Sigmoid colon (tissue), 7 donors: Measurements from ENCODE around the gene SSTR1. TPM values are rescaled to one million over a fixed set of nuclear protein-coding genes. Genes with fewer than 3 reads are reported as not detected.
A peak's percentile ranks its signal among the peaks of the same experiment; 100 is the strongest.

ENCODE experiments used
- DNase-seq: peaks from one replicate; pipeline ENCODE4 v3.0.0-alpha.2; 2019
- H3K27ac ChIP-seq, 4 donors: fragments of 200-600 bp; sonication (generic); one replicate each; pipeline ENCODE4 v1.5.1; 2016 to 2019; ENCODE audit warnings: mild to moderate bottlenecking in 1 of 4
- H3K27me3 ChIP-seq, 3 donors: fragments of 200-600 bp; sonication (generic); one replicate each; pipeline ENCODE4 v1.5.1; 2019; ENCODE audit warnings: mild to moderate bottlenecking in 1 of 3
- H3K36me3 ChIP-seq, 4 donors: fragments of 200-600 bp; sonication (generic); one replicate each; pipeline ENCODE4 v1.5.1; 2016 to 2019
- H3K4me1 ChIP-seq, 4 donors: fragments of 200-600 bp; sonication (generic); one replicate each; pipeline ENCODE4 v1.5.1; 2017 to 2019
- H3K4me3 ChIP-seq, 4 donors: fragments of 200-600 bp; sonication (generic); one replicate each; pipeline ENCODE4 v1.5.1; 2017 to 2019; ENCODE audit warnings: mild to moderate bottlenecking in 2 of 4, moderate library complexity in 1 of 4
- H3K9me3 ChIP-seq, 4 donors: fragments of 200-600 bp in 3 of 4; sonication (generic) in 3 of 4; one replicate each; pipeline versions ENCODE4 v1.5.1 to v1.6.1; 2013 to 2019
- EP300 ChIP-seq, 4 donors: sonication (generic); formaldehyde crosslinking; IDR thresholded peaks; one replicate each; pipeline ENCODE4 v1.6.1; 2017; ENCODE audit warnings: antibody characterized with exemption in 4 of 4
- POLR2A ChIP-seq, 2 donors: fragments of 450-650 bp; IDR thresholded peaks; one replicate each; pipeline ENCODE4 v1.6.1; 2016; ENCODE audit warnings: antibody characterized with exemption in 2 of 2, mild to moderate bottlenecking in 2 of 2, moderate library complexity in 2 of 2
- POLR2AphosphoS5 ChIP-seq, 4 donors: sonication (generic); formaldehyde crosslinking; IDR thresholded peaks; one replicate each; pipeline ENCODE4 v1.6.1; 2017; ENCODE audit warnings: antibody characterized with exemption in 4 of 4
- WGBS, 2 donors: extraction: QIAGEN DNeasy Blood & Tissue Kit; methylation state at CpG; one replicate each; pipeline ENCODE4 v1.1.7; 2013; 5-methylcytosine and 5-hydroxymethylcytosine counted together
- intact Hi-C: fragments of 100-400 bp; cut with DNase I; formaldehyde crosslinking; loops from one replicate; pipeline ENCODE4 v1.15.1; 2023
- polyA plus RNA-seq, 3 donors: library from polyadenylated mRNA; stranded (reverse); fragments of 200-250 nt; gene quantifications; one replicate each; pipeline ENCODE4 v1.2.3, GENCODE V29; 2013
- total RNA-seq, 4 donors: library from RNA; depleted of rRNA; stranded (reverse); fragments of >200 nt; gene quantifications; one replicate each; pipeline ENCODE4 v1.1.0, GENCODE V29; 2016
- TF ChIP-seq, protein P1 (sequence below), 4 experiments: fragments of 450-650 bp in 3 of 4; fragments of 200-600 bp in 1 of 4; IDR thresholded peaks; one replicate each; pipeline ENCODE4 v1.5.1; 2016 to 2019; ENCODE audit warnings: antibody characterized with exemption in 4 of 4, mild to moderate bottlenecking in 3 of 4, moderate library complexity in 2 of 4
- donor health status: healthy with polysubstance abuse.
- donor health status: Bipolar disorder and iron deficiency.
- donor health status: healthy.

SSTR1 gene
- total and polyA plus RNA-seq, 7 donors: under 0.01 to 3.0 (median 1.7) TPM

DNA sequence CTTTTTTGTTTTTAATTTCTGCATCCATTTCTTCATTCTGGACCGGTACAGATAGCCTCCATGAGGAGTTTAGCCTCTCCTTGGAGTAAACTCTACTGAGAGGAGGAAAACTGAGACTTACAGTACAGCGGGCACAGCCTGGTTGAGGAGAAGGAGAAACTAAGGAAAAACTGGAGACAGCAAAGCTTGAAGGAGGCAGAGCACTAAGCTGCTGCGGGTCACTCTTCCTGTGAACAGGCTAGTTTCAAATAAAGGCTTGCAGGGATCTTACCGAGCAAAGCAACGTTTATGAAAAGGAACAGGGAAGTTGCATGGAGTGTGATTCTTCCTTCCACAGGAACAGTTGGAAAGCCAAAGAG is 348 bp upstream of the SSTR1 start:
- no peaks in the 10 kb centered on the region for H3K36me3 ChIP-seq
- 12 to 31% methylated on average over 5 of the region's 5 CpGs for WGBS, 2 donors
- intact Hi-C loops: no loop called here
- TF ChIP-seq POLR2AphosphoS5 (IDR thresholded peaks at IDR 0.05) (no peak), POLR2A (IDR thresholded peaks at IDR 0.05) (no peak)
- H3K4me1 ChIP-seq: peaks cover 0 to 30% (median 16%) of the 10 kb centered on the region in 4 donors
- no peak for DNase-seq
- peaks cover 2 to 4% (median 3%) of the 10 kb centered on the region in 4 donors for H3K9me3 ChIP-seq
- peaks cover 8 to 61% (median 42%) of the 10 kb centered on the region in 3 donors for H3K27me3 ChIP-seq
- no peak overlapping the region for H3K27ac ChIP-seq
- H3K4me3 ChIP-seq: peak overlapping the region in 1 of 4 donors; percentile 32

DNA sequence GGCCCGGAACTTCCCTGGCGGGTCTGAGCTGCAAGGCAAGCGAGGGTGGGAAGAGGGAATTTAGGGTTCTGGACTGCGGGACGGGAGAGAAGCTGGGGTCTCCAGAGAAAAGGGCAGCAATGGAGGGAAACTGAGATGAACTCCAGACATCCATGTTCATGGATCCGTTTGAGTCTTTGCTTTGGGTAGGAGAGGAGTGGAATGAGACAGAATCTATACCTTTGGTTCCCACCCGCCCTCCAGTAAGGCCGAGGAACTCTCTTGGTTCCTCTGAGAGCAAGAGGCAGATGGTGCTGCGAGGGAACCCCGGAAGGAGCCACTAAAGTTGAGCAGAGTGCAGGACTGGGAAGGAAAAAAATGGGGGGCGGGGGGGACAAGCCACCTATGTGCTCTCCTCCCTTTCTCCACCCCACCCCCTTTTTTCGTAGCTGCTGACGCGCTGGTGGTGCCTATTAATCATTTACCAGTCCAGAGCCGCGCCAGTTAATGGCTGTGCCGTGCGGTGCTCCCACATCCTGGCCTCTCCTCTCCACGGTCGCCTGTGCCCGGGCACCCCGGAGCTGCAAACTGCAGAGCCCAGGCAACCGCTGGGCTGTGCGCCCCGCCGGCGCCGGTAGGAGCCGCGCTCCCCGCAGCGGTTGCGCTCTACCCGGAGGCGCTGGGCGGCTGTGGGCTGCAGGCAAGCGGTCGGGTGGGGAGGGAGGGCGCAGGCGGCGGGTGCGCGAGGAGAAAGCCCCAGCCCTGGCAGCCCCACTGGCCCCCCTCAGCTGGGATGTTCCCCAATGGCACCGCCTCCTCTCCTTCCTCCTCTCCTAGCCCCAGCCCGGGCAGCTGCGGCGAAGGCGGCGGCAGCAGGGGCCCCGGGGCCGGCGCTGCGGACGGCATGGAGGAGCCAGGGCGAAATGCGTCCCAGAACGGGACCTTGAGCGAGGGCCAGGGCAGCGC is 1.2 kb downstream of the SSTR1 start:
- Histone ChIP-seq H3K9me3 (peaks cover 2 to 4% (median 3%) of the 10 kb centered on the region in 4 donors), H3K36me3 (no peaks in the 10 kb centered on the region), H3K27me3 (peaks cover 8 to 69% (median 42%) of the 10 kb centered on the region in 3 donors), H3K27ac (no peak overlapping the region), H3K4me1 (peaks cover 0 to 30% (median 16%) of the 10 kb centered on the region in 4 donors), H3K4me3 (peak overlapping the region in 3 of 4 donors; percentile 23 to 32 (median 26))
- no peak for DNase-seq
- 2 to 3% methylated on average over 59 of the region's 59 CpGs for WGBS, 2 donors
- TF ChIP-seq EP300 (IDR thresholded peaks at IDR 0.05) (no peak), POLR2A (IDR thresholded peaks at IDR 0.05) (peak in 1 of 2 donors; percentile 16), POLR2AphosphoS5 (IDR thresholded peaks at IDR 0.05) (no peak)
- TF ChIP-seq, protein P1, sequence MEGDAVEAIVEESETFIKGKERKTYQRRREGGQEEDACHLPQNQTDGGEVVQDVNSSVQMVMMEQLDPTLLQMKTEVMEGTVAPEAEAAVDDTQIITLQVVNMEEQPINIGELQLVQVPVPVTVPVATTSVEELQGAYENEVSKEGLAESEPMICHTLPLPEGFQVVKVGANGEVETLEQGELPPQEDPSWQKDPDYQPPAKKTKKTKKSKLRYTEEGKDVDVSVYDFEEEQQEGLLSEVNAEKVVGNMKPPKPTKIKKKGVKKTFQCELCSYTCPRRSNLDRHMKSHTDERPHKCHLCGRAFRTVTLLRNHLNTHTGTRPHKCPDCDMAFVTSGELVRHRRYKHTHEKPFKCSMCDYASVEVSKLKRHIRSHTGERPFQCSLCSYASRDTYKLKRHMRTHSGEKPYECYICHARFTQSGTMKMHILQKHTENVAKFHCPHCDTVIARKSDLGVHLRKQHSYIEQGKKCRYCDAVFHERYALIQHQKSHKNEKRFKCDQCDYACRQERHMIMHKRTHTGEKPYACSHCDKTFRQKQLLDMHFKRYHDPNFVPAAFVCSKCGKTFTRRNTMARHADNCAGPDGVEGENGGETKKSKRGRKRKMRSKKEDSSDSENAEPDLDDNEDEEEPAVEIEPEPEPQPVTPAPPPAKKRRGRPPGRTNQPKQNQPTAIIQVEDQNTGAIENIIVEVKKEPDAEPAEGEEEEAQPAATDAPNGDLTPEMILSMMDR (IDR thresholded peaks at IDR 0.05): no peak
- intact Hi-C loops: no loop called here

DNA sequence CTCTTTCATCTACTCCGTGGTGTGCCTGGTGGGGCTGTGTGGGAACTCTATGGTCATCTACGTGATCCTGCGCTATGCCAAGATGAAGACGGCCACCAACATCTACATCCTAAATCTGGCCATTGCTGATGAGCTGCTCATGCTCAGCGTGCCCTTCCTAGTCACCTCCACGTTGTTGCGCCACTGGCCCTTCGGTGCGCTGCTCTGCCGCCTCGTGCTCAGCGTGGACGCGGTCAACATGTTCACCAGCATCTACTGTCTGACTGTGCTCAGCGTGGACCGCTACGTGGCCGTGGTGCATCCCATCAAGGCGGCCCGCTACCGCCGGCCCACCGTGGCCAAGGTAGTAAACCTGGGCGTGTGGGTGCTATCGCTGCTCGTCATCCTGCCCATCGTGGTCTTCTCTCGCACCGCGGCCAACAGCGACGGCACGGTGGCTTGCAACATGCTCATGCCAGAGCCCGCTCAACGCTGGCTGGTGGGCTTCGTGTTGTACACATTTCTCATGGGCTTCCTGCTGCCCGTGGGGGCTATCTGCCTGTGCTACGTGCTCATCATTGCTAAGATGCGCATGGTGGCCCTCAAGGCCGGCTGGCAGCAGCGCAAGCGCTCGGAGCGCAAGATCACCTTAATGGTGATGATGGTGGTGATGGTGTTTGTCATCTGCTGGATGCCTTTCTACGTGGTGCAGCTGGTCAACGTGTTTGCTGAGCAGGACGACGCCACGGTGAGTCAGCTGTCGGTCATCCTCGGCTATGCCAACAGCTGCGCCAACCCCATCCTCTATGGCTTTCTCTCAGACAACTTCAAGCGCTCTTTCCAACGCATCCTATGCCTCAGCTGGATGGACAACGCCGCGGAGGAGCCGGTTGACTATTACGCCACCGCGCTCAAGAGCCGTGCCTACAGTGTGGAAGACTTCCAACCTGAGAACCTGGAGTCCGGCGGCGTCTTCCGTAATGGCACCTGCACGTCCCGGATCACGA is 2.2 kb downstream of the SSTR1 start:
- WGBS, 2 donors: 21 to 69% methylated on average over 69 of the region's 69 CpGs
- peak; percentile 57 for DNase-seq
- Histone ChIP-seq H3K27me3 (peaks cover 8 to 69% (median 42%) of the 10 kb centered on the region in 3 donors), H3K9me3 (peaks cover 2 to 4% (median 3%) of the 10 kb centered on the region in 4 donors), H3K36me3 (no peaks in the 10 kb centered on the region), H3K4me1 (peaks cover 0 to 30% (median 16%) of the 10 kb centered on the region in 4 donors), H3K27ac (no peak overlapping the region), H3K4me3 (peak overlapping the region in 3 of 4 donors; percentile 25 to 32 (median 26))
- TF ChIP-seq, protein P1 (IDR thresholded peaks at IDR 0.05): no peak
- TF ChIP-seq POLR2A (IDR thresholded peaks at IDR 0.05) (no peak), POLR2AphosphoS5 (IDR thresholded peaks at IDR 0.05) (no peak), EP300 (IDR thresholded peaks at IDR 0.05) (no peak)
- intact Hi-C loops: no loop called here

DNA sequence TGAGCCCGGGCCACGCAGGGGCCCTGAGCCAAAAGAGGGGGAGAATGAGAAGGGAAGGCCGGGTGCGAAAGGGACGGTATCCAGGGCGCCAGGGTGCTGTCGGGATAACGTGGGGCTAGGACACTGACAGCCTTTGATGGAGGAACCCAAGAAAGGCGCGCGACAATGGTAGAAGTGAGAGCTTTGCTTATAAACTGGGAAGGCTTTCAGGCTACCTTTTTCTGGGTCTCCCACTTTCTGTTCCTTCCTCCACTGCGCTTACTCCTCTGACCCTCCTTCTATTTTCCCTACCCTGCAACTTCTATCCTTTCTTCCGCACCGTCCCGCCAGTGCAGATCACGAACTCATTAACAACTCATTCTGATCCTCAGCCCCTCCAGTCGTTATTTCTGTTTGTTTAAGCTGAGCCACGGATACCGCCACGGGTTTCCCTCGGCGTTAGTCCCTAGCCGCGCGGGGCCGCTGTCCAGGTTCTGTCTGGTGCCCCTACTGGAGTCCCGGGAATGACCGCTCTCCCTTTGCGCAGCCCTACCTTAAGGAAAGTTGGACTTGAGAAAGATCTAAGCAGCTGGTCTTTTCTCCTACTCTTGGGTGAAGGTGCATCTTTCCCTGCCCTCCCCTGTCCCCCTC is 3.0 kb downstream of the SSTR1 start:
- intact Hi-C loops: no loop called here
- 11 to 69% methylated on average over 29 of the region's 29 CpGs for WGBS, 2 donors
- Histone ChIP-seq H3K4me3 (peak overlapping the region in 3 of 4 donors; percentile 18 to 32 (median 25)), H3K9me3 (peaks cover 2 to 4% (median 3%) of the 10 kb centered on the region in 4 donors), H3K27me3 (peaks cover 8 to 69% (median 42%) of the 10 kb centered on the region in 3 donors), H3K27ac (no peak overlapping the region), H3K4me1 (peaks cover 0 to 30% (median 16%) of the 10 kb centered on the region in 4 donors), H3K36me3 (no peaks in the 10 kb centered on the region)
- TF ChIP-seq EP300 (IDR thresholded peaks at IDR 0.05) (no peak), POLR2AphosphoS5 (IDR thresholded peaks at IDR 0.05) (no peak), POLR2A (IDR thresholded peaks at IDR 0.05) (no peak)
- no peak for DNase-seq

DNA sequence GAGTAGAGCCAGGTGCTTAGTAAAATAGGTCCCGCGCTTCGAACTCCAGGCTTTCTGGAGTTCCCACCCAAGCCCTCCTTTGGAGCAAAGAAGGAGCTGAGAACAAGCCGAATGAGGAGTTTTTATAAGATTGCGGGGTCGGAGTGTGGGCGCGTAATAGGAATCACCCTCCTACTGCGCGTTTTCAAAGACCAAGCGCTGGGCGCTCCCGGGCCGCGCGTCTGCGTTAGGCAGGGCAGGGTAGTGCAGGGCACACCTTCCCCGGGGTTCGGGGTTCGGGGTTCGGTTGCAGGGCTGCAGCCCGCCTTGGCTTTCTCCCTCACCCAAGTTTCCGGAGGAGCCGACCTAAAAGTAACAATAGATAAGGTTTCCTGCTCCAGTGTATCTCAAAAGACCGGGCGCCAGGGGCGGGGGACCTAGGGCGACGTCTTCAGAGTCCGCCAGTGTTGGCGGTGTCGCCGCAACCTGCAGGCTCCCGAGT is 3.6 kb downstream of the SSTR1 start:
- TF ChIP-seq POLR2AphosphoS5 (IDR thresholded peaks at IDR 0.05): no peak
- TF ChIP-seq EP300 (IDR thresholded peaks at IDR 0.05): no peak
- TF ChIP-seq, protein P1 (IDR thresholded peaks at IDR 0.05): no peak
- no peak for TF ChIP-seq POLR2A (IDR thresholded peaks at IDR 0.05)
- Histone ChIP-seq H3K4me3 (peak overlapping the region in 3 of 4 donors; percentile 14 to 32 (median 18)), H3K27ac (no peak overlapping the region), H3K4me1 (peaks cover 0 to 30% (median 16%) of the 10 kb centered on the region in 4 donors), H3K36me3 (no peaks in the 10 kb centered on the region), H3K9me3 (peaks cover 0 to under 1% (median 0%) of the 10 kb centered on the region in 4 donors), H3K27me3 (peaks cover 8 to 65% (median 42%) of the 10 kb centered on the region in 3 donors)
- WGBS, 2 donors: 22 to 71% methylated on average over 34 of the region's 34 CpGs
- DNase-seq: no peak
- intact Hi-C loops: no loop called here
